ENCODE results near the gene MSANTD3. TPM values are rescaled to one million over a fixed set of nuclear protein-coding genes. Genes with fewer than 3 reads are reported as not detected.

Gene MSANTD3
- total RNA-seq, 1 donor from 2014 or later: 30.7 TPM

DNA sequence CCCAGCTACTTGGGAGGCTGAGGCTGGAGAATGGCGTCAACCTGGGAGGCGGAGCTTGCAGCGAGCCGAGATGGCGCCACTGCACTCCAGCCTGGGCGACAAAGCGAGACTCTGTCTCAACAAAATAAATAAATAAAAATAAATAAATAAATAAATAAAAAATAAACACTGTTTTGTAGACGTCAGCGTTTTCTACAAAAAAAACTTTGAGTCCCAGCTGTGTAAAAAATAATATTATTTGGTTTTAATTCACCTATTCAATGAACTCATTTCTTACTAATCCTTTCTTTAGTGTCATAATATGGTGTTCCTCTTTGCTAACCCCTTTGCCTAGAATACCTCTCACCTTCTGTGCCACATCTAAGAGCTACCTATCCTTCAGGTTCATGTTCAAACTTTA lies 30.2 kb upstream of the MSANTD3 start:
- Mint-ChIP-seq H3K4me1 (ENCODE audit: unreplicated experiment) (peaks cover 8% of the 10 kb centered on the region), H3K4me3 (ENCODE audit: unreplicated experiment) (no peak overlapping the region), H3K27ac (ENCODE audit: unreplicated experiment) (no peak overlapping the region), H3K27me3 (ENCODE audit: unreplicated experiment) (no peaks in the 10 kb centered on the region), H3K9me3 (ENCODE audit: unreplicated experiment) (no peaks in the 10 kb centered on the region), H3K36me3 (ENCODE audit: low read depth, unreplicated experiment) (peaks cover 2% of the 10 kb centered on the region)
- no peak for DNase-seq (ENCODE audit: low spot score)
- TF ChIP-seq, protein P1, sequence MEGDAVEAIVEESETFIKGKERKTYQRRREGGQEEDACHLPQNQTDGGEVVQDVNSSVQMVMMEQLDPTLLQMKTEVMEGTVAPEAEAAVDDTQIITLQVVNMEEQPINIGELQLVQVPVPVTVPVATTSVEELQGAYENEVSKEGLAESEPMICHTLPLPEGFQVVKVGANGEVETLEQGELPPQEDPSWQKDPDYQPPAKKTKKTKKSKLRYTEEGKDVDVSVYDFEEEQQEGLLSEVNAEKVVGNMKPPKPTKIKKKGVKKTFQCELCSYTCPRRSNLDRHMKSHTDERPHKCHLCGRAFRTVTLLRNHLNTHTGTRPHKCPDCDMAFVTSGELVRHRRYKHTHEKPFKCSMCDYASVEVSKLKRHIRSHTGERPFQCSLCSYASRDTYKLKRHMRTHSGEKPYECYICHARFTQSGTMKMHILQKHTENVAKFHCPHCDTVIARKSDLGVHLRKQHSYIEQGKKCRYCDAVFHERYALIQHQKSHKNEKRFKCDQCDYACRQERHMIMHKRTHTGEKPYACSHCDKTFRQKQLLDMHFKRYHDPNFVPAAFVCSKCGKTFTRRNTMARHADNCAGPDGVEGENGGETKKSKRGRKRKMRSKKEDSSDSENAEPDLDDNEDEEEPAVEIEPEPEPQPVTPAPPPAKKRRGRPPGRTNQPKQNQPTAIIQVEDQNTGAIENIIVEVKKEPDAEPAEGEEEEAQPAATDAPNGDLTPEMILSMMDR (IDR thresholded peaks at IDR 0.05; ENCODE audit: unreplicated experiment): no peak

DNA sequence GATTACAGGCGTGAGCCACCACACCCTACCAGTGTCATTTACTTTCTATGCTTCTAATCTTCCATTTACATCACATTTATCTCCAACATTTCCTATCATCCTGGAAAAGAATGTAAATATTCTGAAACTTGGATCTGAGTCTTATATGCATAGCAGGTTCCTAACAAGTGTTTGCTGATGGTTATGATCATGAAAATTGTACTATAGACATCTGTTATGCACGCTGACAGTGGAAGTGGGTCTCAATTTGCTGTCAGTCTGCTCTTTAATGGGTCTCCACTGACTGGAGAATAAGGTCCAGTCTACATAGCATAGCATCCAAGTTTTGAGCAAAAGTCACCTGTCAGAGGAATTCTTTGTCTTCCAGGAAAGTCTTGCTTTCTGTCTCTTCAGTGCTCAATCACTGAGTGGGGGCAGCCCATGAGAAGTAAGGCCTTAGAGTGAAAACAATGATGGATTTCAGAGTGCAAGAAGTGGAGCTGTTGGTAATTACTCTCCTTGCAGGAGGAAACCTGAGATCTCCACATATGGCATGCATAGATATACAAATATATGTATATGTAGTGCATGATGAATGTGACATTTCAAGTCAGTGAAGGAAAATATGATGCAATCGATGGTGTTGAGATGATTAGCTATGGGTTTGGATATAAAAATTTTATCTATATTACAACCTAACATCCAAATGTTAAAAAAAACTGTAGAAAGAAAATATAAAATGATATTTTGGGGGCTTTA lies 29.2 kb upstream of the MSANTD3 start:
- TF ChIP-seq, protein P1 (IDR thresholded peaks at IDR 0.05; ENCODE audit: unreplicated experiment): no peak
- Mint-ChIP-seq H3K27ac (ENCODE audit: unreplicated experiment) (no peak overlapping the region), H3K4me3 (ENCODE audit: unreplicated experiment) (no peak overlapping the region), H3K36me3 (ENCODE audit: low read depth, unreplicated experiment) (no peaks in the 10 kb centered on the region), H3K27me3 (ENCODE audit: unreplicated experiment) (no peaks in the 10 kb centered on the region), H3K9me3 (ENCODE audit: unreplicated experiment) (no peaks in the 10 kb centered on the region), H3K4me1 (ENCODE audit: unreplicated experiment) (peaks cover 8% of the 10 kb centered on the region)
- no peak for DNase-seq (ENCODE audit: low spot score)

DNA sequence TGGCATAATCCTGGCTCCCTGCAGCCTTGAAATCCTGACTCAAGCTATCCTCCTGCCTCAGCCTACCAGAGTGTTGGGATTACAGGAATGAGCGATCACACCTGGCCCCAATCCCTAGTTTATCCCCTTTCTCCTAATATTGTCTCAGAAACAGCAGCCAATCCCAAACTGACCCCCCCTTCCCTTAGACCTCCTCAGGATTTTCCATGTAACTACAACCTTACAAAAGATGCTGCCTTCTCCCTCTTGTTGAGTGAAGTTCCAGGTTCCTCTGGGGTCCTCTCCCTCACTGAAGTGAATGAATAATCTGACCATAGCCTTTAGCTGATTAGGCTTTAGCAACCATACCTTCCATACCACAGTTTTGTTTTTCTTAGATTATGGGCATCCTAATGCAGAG lies 25.9 kb upstream of the MSANTD3 start:
- TF ChIP-seq, protein P1 (IDR thresholded peaks at IDR 0.05; ENCODE audit: unreplicated experiment): no peak
- DNase-seq (ENCODE audit: low spot score): no peak
- Mint-ChIP-seq H3K4me3 (ENCODE audit: unreplicated experiment) (no peak overlapping the region), H3K27ac (ENCODE audit: unreplicated experiment) (no peak overlapping the region), H3K4me1 (ENCODE audit: unreplicated experiment) (no peaks in the 10 kb centered on the region), H3K36me3 (ENCODE audit: low read depth, unreplicated experiment) (no peaks in the 10 kb centered on the region), H3K9me3 (ENCODE audit: unreplicated experiment) (no peaks in the 10 kb centered on the region), H3K27me3 (ENCODE audit: unreplicated experiment) (no peaks in the 10 kb centered on the region)

DNA sequence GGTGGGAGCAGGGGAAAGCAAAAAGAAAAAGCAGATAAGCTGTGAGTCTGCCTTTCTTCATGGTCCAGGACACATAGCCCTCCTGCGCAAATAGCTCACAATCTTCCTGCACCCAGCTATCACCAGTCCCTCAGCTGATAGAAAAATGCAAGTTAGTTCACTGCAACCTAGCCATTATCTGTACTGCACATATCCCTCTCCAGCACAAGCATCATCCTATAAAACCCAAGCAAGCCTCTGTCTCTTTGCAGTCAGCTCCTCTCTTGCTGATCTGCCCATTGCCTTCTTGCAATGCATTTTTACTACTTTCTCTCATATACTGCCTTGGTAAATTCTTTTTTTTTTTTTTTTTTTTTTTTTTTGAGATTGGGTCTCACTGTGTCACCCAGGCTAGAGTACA lies 20.0 kb upstream of the MSANTD3 start:
- DNase-seq (ENCODE audit: low spot score): no peak
- no peaks in the 10 kb centered on the region for H3K27me3 Mint-ChIP-seq (ENCODE audit: unreplicated experiment)
- H3K9me3 Mint-ChIP-seq (ENCODE audit: unreplicated experiment): no peaks in the 10 kb centered on the region
- no peak overlapping the region for H3K27ac Mint-ChIP-seq (ENCODE audit: unreplicated experiment)
- H3K4me1 Mint-ChIP-seq (ENCODE audit: unreplicated experiment): peaks cover 2% of the 10 kb centered on the region
- no peak overlapping the region for H3K4me3 Mint-ChIP-seq (ENCODE audit: unreplicated experiment)
- peaks cover 4% of the 10 kb centered on the region for H3K36me3 Mint-ChIP-seq (ENCODE audit: low read depth, unreplicated experiment)
- TF ChIP-seq, protein P1 (IDR thresholded peaks at IDR 0.05; ENCODE audit: unreplicated experiment): no peak

DNA sequence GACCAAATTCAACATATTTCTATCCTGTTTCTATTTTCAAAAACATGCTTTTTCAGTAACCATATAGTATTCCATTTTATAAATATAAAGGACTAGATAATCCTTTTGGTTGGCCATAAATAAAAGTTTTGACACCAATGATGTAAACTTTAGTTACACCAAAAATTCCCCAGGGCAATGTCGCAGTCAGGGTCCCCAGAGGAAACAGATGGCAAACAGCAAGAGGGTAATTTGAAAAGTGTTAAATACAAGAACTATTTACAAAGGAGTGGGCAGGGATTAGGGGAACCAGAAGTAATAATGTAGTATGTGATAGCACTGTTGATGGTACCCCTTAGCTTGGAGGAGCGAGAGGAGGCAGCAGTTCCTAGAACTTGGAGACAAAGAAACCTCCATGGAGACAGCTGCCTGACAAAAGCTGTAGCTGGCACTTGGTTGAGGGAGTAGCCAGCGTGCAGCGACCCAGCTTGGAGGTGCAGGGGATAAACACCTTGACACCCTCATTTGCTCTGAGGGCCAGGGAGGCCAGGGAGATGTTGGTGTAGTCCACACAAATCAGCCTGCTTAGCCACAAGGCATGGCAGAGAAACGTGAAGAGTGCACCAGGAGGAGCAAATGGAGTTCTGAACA lies 18.3 kb upstream of the MSANTD3 start:
- peaks cover 3% of the 10 kb centered on the region for H3K4me1 Mint-ChIP-seq (ENCODE audit: unreplicated experiment)
- DNase-seq (ENCODE audit: low spot score): no peak
- no peak overlapping the region for H3K4me3 Mint-ChIP-seq (ENCODE audit: unreplicated experiment)
- H3K27me3 Mint-ChIP-seq (ENCODE audit: unreplicated experiment): no peaks in the 10 kb centered on the region
- H3K36me3 Mint-ChIP-seq (ENCODE audit: low read depth, unreplicated experiment): peaks cover 4% of the 10 kb centered on the region
- no peak overlapping the region for H3K27ac Mint-ChIP-seq (ENCODE audit: unreplicated experiment)
- TF ChIP-seq, protein P1 (IDR thresholded peaks at IDR 0.05; ENCODE audit: unreplicated experiment): no peak
- no peaks in the 10 kb centered on the region for H3K9me3 Mint-ChIP-seq (ENCODE audit: unreplicated experiment)
